ENCODE measurements around the gene TAS2R9.

DNA sequence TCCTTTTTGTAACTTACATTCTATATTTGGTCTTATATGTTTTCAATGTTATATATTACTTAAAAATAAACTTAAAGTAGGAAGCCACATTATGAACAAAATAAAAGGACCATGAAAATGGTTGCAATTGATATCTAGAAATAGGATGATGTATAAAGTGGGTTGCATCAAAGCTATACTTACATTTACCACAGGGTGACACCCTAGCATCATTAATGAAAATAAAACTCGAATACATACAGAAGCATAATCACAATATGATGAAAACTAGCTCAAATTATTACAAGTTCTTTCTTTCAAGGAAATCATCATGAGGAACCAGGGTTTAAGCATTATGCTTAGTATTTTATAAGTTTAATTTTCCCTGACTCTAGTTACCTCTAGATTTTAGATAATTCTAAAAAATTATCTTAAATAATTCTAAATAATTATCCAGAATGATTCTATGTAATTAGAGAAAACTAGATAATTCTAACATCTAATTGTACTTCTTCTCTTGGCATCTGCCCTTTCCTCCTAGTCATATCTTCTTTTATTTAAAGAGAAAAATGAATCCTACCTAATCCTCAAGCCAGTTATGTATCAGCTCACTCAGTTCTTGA is 38.7 kb downstream of the TAS2R9 start:
- TF ChIP-seq, protein P1, sequence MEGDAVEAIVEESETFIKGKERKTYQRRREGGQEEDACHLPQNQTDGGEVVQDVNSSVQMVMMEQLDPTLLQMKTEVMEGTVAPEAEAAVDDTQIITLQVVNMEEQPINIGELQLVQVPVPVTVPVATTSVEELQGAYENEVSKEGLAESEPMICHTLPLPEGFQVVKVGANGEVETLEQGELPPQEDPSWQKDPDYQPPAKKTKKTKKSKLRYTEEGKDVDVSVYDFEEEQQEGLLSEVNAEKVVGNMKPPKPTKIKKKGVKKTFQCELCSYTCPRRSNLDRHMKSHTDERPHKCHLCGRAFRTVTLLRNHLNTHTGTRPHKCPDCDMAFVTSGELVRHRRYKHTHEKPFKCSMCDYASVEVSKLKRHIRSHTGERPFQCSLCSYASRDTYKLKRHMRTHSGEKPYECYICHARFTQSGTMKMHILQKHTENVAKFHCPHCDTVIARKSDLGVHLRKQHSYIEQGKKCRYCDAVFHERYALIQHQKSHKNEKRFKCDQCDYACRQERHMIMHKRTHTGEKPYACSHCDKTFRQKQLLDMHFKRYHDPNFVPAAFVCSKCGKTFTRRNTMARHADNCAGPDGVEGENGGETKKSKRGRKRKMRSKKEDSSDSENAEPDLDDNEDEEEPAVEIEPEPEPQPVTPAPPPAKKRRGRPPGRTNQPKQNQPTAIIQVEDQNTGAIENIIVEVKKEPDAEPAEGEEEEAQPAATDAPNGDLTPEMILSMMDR (conservative IDR thresholded peaks at IDR 0.05; ENCODE audit: low read length) = peak; percentile 82
- no peak for TF ChIP-seq EZH2phosphoT487 (IDR thresholded peaks at IDR 0.05; ENCODE audit: borderline replicate concordance, low read depth, low read length)

Data from OCI-LY7 (cell line).